GM19467 (cell line): Measurements from ENCODE around the gene ADGRG6.
"Not testable (repeated sequence)": the region's sequence is repeated elsewhere in the genome, so short reads cannot be mapped to it uniquely, and the experiment has no call there.

Experiments used
- ATAC-seq: cut with Tn5 transposase; IDR thresholded peaks from one replicate; pipeline ENCODE4 v1.9.1; 2021; ENCODE audit warnings: mild to moderate bottlenecking, moderate library complexity; ENCODE audit not compliant: unreplicated experiment

Gene ADGRG6

DNA sequence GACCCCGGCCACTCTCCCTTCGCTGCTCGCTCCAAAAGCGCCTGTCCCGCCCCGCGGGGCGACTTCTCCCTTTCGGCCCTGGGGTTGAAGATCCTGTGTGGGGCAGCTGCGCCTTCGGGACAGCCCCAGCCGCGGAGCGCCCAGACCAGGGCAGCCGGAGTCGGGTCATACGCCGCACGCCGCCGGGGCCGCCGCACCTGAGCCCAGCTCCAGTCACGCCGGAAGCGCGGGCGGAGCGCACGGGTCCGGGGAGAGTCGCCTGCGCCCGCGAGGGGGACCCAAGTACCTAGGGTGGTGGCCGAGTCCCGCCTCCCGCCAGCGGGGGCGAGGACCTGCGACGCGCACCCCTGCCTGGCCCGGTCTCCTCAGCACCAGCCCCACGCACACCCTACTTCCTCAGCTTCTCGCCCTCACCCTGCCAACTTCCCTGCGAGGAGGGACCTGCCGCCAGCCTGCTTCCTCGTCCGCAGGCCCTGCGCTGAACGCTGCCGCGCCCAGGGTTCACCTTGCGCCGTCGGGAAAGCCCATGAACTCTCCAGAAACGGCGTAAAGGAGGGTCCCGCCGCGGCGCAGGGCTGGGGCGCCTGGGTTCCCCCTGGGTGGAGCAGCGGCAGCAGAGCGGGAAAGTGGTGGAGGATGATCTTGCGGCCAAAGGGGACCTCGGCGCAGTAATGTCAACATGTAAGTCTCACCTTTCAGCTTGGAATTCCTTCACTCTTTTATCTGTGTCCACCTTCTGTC lies at the start of gene ADGRG6:
Gene ADGRG6, plus strand, starts transcription at position 357 of the 741 bp plus-strand sequence. Its CDS starts 323 bp downstream, at position 680.
- ATAC-seq, result peak; percentile 91

GRCh38 chr6:142254513-142254912 lies 47.3 kb upstream of the ADGRG6 start:
- ATAC-seq, result no peak

DNA sequence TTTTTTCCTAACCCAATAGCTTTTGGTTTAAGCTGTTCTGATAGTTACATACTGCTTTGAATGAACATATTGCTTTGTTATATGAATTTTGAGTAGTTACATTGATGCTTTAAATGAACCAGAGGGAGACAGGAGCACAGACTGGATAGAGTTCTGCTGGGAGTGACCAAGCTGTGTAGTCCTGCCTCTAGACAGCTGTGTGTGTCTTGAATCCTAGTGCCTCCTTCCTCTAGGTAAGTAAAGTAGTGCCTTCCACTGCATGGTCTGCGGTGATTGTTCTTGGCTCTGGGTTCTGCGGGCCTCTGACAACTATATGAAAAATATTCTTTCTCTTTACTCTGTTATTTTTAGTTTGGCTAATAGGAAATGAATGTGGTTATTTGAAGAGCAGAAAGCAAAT lies 46.0 kb upstream of the ADGRG6 start:
- no peak for ATAC-seq

DNA sequence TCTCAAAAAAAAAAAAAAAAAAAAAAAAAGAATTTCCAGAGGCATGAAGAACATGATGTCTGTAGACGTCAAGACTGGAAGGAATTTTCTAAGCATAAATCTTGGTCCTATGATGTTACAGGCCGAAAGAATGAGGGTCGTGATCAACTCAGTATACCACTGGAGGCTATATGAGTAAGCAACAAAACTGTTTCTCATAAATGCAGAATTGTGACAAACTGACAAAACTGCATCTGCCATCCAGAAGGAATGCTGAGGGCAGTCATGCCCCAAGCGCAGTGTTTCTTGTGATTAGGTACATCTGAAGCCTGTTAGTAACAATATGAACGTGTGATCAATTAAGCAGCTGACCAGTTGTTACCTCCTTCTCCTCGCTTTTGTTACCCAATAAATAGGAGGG lies 43.5 kb upstream of the ADGRG6 start:
- ATAC-seq, result no peak

GRCh38 chr6:142258757-142259156 lies 43.0 kb upstream of the ADGRG6 start:
- ATAC-seq, result no peak

DNA sequence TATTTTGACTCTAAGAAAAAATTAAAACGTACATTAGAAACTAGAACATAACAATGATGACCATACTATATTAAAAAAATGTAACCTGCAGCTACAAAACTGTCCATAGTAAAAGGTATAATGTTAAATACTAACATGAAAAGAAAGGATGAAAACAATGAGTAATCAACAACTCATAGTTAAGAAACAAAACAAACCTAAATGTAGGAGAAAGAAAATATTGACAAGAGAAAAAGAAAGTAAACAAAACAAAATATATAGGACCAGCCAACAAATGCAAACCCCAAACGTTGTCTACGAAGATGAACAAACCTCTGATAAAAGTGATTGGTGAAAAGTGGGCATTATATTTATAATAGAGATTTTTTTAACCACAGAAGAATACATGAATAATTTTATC lies 41.1 kb upstream of the ADGRG6 start:
- ATAC-seq, result no peak

GRCh38 chr6:142262231-142262630 lies 39.6 kb upstream of the ADGRG6 start:
- ATAC-seq, result no peak

DNA sequence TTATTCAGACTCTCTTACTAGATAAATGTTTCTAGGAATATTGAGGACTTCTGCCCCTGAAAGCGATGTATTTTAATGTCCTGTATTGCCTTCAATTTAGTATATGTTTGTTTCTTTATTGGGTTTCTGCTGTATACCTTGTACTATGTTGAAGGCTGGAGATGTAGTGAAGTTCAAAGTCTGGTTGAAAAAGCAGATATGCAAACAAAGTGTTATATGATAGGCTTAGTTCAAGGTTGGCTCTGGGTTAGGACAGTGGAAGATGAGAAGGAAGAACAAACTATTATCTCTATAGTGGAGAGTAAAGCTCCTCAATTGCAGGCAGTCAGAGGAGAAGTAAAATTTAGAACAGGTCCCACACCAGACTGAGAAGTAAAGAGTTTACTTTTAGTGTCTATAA lies 36.3 kb upstream of the ADGRG6 start:
- no peak for ATAC-seq

- no peak for ATAC-seq
Observed at GRCh38 chr6:142266060-142266459, 35.7 kb upstream of the ADGRG6 start.

DNA sequence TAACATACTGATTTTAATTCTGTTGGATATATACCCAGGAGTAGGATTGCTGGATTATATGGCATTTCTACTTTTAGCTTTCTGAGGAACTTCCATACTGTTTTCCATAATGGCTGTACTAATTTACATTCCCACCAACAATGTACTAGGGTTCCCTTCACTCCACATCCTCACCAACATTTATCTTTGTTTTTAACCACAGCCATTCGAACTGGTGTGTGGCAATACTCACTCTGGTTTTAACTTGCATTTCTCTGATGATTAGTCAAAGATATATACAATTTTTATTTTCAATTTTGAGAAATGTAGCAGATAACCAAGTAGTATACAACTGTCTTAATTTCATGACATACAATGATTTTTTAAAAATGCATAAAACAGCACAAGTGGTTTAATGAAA lies 30.3 kb upstream of the ADGRG6 start:
- no peak for ATAC-seq

DNA sequence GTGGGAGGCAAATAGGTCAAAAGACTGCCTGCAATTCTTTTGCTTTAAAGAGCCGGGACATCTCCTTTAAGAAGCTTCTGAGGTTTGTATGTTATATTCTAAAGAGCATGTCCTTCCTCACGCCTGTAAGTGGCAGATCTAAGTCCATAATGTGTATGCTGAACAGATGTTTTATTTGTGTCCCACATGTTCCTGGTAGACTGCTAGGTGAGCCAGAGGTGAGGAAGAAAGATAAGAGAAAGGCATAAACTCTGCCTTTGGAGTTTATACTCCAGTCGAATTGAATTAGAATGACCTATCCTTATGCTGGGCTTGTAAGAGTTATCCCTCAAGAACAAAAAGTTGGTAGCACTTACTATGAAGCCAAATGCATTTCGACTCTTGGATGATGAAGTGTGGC lies 27.2 kb upstream of the ADGRG6 start:
- ATAC-seq, result no peak

- no peak for ATAC-seq
Observed at GRCh38 chr6:142275236-142276006, 26.4 kb upstream of the ADGRG6 start.

DNA sequence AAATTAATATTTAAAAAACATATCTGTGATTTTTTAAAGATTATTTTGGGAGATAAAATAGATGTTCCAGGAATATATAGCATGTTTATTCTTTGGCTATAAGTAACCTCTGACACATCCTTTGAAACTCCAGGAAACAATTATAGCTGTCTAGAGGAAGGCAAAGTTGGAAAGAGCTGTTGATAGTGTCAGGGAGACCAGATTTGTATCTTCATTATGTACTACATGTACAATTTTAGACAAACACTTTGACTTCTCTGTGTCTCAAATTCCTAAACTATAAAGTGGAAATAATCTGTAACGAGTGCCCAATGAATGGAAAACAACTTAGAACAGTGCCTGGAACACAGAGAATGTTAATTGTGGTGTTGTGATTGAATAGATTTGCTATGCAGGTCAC lies 25.6 kb upstream of the ADGRG6 start:
- no peak for ATAC-seq

DNA sequence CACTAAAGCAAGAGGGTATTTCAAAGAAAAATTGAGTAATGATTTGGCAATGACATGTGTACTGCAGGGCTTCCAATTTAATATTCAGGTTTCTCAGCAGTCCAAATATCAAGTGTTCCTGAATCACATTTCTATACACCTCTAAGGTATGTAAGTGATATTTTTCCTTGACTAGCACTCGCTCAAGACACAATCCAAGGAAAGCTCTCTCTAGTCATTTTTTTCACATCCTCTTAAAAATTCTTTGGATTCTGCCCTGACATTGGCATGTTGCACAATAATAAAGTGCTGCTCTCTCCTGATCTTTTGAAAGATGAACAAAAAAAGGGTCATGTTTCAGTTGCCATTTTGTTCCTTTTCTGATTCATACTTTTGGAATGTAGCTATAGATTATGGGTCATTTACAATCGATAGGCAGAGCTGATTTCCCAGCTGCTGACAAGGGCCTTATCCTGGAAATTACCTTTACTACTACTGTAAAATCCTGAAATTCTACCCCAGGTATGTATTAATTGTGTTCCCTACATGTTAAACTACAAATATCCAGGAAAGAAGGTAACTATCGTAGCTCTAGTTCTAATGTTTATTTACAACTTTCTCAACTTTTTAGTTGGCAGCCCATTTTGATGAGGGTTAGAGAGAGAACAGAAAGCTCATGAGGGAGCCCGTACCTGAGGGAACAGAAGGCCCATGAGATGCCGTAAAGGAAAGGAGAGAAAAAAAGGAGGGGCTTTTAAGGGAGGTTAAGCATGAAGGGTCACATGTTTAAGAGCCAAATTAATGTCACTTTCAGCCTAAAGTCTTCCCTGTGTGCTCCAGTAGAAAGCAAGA lies 22.2 kb upstream of the ADGRG6 start:
- ATAC-seq, result no peak

GRCh38 chr6:142280265-142280664 lies 21.5 kb upstream of the ADGRG6 start:
- ATAC-seq, result no peak

- no peak for ATAC-seq
Observed at GRCh38 chr6:142280927-142281326, 20.9 kb upstream of the ADGRG6 start.

GRCh38 chr6:142283138-142283537 lies 18.7 kb upstream of the ADGRG6 start:
- not testable (repeated sequence) for ATAC-seq

DNA sequence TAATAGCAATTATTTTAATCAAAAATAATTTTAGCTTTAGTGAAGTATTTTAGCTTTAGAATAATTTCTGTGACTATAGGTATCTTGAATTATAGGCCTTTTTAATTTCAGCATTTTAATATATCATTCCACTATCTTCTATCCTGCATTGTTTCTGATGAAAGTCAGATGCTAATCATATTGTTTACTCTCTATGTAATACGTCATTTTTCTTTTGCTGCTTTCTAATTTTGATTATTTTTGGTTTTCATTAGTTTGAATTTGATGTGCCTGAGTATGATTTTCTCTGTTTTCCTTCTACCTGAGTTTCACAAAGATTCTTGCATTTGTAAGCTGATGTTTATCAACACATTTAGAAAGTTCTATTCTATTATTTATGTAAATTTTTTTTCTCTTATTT lies 17.4 kb upstream of the ADGRG6 start:
- ATAC-seq, result no peak

- ATAC-seq, result no peak
Observed at GRCh38 chr6:142285235-142286087, 16.3 kb upstream of the ADGRG6 start.

GRCh38 chr6:142286088-142286409 lies 15.8 kb upstream of the ADGRG6 start:
- ATAC-seq, result no peak

- no peak for ATAC-seq
Observed at GRCh38 chr6:142289687-142290086, 12.1 kb upstream of the ADGRG6 start.
